ENCODE measurements around the gene OR4D6. TPM values are rescaled to one million over a fixed set of nuclear protein-coding genes. Genes with fewer than 3 reads are reported as not detected.

The OR4D6 gene
- not detected in 2 replicates for total RNA-seq

DNA sequence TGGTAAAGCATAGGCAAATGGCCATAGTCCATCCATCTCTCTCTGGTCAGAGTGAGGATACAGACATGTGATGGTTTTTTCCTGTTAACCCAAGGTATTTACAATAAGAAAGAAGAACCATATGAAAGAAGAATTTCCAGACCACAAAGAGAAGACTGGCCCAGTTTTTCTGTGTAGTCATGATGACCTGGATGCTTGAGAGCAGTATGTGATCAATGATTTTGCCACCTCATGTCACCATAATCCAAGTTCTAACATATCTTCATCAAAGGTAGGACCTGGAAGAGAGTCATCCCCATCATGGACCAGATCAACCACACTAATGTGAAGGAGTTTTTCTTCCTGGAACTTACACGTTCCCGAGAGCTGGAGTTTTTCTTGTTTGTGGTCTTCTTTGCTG lies at the start of gene OR4D6:
OR4D6 (plus strand) TSS at position 301 of the 400 bp plus-strand sequence; CDS start at position 301, 0 bp downstream.

GRCh38 chr11:59426361-59427067 lies 30.2 kb upstream of the OR4D6 start, which contains the start of gene OR5A2:
OR5A2 (minus strand) TSS chr11:59426413; CDS start chr11:59422953, 3,460 bp downstream.

DNA sequence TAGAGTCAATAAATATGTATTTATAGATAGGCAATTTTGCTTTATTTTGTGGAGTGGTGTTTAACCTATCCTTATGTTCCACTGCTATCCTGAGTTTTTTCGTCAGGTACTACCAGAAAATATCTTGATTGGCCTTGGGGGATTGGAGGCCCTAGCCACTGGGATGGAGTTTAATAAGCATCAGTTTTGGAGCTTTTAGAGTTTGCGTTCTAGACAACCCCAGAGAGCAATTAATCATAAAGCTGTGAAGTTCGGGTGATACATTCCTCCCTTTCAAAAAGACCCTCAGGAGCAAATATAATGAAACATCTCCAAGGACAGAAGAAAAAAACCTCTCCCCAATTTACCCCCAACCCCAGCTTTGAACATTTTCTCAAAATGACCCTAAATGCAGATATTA lies 20.6 kb upstream of the OR4D6 start, which contains the start of gene OR5A1:
OR5A1 (plus strand) TSS at position 301 of the 400 bp plus-strand sequence. CDS start 6,700 bp downstream, outside the sequence.

DNA sequence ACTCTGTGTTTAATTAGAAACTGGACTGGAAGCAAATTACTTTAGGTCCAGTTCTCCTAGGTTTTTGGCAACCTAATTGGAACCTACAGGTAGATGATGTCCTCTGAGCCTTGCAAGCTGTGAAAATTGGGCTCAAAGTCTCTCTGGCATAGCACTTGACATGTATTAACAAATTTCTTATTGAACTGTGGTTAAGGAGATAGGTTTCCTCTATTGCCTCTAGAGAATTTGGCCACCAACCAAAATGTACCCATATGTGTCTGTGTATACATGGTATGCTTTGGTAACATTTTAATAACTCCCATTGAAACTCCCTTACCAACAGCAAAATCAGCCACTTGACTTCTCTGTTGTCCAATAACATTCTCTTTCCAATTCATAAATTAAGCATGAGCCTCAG lies 16.3 kb downstream of the OR4D6 start, which contains the start of gene OR4D10:
OR4D10 (plus strand) TSS at position 301 of the 400 bp plus-strand sequence. CDS start 4,115 bp downstream, outside the sequence.

DNA sequence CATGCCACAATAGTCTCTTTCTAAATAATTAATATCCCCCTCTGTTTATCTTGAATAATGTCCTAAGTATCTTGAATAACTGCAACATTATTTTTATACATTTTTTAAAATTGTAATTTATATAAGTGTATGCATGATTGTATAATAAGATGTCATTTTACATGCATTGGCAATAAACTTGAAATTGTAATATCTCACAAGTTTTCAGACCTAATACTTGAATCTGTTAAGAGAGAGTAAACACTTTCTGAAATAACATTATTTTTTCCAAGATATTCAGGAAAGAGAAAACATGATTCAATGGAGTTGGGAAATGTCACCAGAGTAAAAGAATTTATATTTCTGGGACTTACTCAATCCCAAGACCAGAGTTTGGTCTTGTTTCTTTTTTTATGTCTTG lies 46.5 kb downstream of the OR4D6 start, which contains the start of gene OR4D11:
OR4D11 (plus strand) TSS at position 301 of the 400 bp plus-strand sequence; CDS start at position 301, 0 bp downstream.

Other genes with a start within 250 kb of the OR4D6 start
- not detected in 2 replicates for gene MPEG1, start 244.0 kb upstream of the OR4D6 start, total RNA-seq
- not detected in 2 replicates for gene OR5AN1, start 98.1 kb upstream of the OR4D6 start, total RNA-seq
- not detected in 2 replicates for gene OR5A2, start 30.5 kb upstream of the OR4D6 start, total RNA-seq
- gene OR5A1, start 20.5 kb upstream of the OR4D6 start, total RNA-seq: not detected in 2 replicates
- not detected in 2 replicates for gene OR4D10, start 16.4 kb downstream of the OR4D6 start, total RNA-seq
- not detected in 2 replicates for gene OR4D11, start 46.6 kb downstream of the OR4D6 start, total RNA-seq
- gene OR4D9, start 54.6 kb downstream of the OR4D6 start, total RNA-seq: not detected in 2 replicates
- 55.5 and 56.4 TPM in 2 replicates for gene OSBP, start 158.8 kb downstream of the OR4D6 start, total RNA-seq
- gene PATL1, start 212.1 kb downstream of the OR4D6 start, total RNA-seq: 6.8 and 17.7 TPM in 2 replicates

Data from nasal cavity respiratory epithelium epithelial cell of viscerocranial mucosa (primary cell).